ENCODE results near the gene ACVR1B. TPM values are rescaled to one million over a fixed set of nuclear protein-coding genes. Genes with fewer than 3 reads are reported as not detected.

The ACVR1B gene
- total and polyA plus RNA-seq, 9 of the 15 experiments (the other 6 are each of a cell fraction or from before 2014, with no cell fraction given): 0.97 to 15.1 (median 6.8) TPM

- TF ChIP-seq ZBTB40 (IDR thresholded peaks at IDR 0.05) (no peak), ZBTB40 (CRISPR knock-in tag; IDR thresholded peaks at IDR 0.05) (no peak), TCF15 (CRISPR knock-in tag; IDR thresholded peaks at IDR 0.05) (no peak), ZC3H4 (CRISPR knock-in tag; IDR thresholded peaks at IDR 0.05; ENCODE audit: borderline replicate concordance) (no peak), ATF3 (IDR thresholded peaks at IDR 0.05) (no peak), ATF3 (CRISPR knock-in tag; conservative IDR thresholded peaks at IDR 0.05) (no peak), KDM5B (IDR thresholded peaks at IDR 0.05; ENCODE audit: insufficient replicate concordance, low read depth, low read length) (no peak), CCNT2 (IDR thresholded peaks at IDR 0.05; ENCODE audit: borderline replicate concordance, extremely low read depth, insufficient read length, low read depth, low read length) (peak; percentile 11), HBP1 (CRISPR knock-in tag; IDR thresholded peaks at IDR 0.05) (0 out of 2 replicates have a peak, but pooled peaks have one; percentile 41), NFATC3 (IDR thresholded peaks at IDR 0.05) (no peak), L3MBTL2 (IDR thresholded peaks at IDR 0.05) (peak; percentile 63), SIN3B (IDR thresholded peaks at IDR 0.05; ENCODE audit: low read depth) (no peak), HMG20A (CRISPR knock-in tag; conservative IDR thresholded peaks at IDR 0.05) (no peak)
Measured at GRCh38 chr12:52023182-52023975, 71.9 kb downstream of the ACVR1B start (continued).
